NB4 (cell line): ENCODE measurements around the gene KLK10.
"Not testable (repeated sequence)": the region's sequence is repeated elsewhere in the genome, so short reads cannot be mapped to it uniquely, and the experiment has no call there.

Experiments used
- DNase-seq: peaks from one replicate; pipeline ENCODE4 v3.0.0; 2010; ENCODE audit warnings: low read depth
- H3K4me3 ChIP-seq: one replicate; pipeline ENCODE4 v1.5.1; 2011; ENCODE audit warnings: mild to moderate bottlenecking, low read depth, low read length, moderate library complexity
- MYC ChIP-seq: IDR thresholded peaks from 2 replicates; pipeline ENCODE4 v1.6.1; 2011; ENCODE audit warnings: low read depth, low read length
- POLR2A ChIP-seq: IDR thresholded peaks from 2 replicates; pipeline ENCODE4 v1.6.1; 2011; ENCODE audit warnings: mild to moderate bottlenecking; ENCODE audit not compliant: insufficient read length; ENCODE audit errors: extremely low read depth
- TF ChIP-seq, protein P1 (sequence below): IDR thresholded peaks from one replicate; pipeline ENCODE4 v1.5.1; 2012; ENCODE audit warnings: low read depth, low read length
- TF ChIP-seq, protein P2 (sequence below): IDR thresholded peaks from 2 replicates; pipeline ENCODE4 v1.6.1; 2011; ENCODE audit warnings: low read depth, low read length

KLK10 gene

DNA sequence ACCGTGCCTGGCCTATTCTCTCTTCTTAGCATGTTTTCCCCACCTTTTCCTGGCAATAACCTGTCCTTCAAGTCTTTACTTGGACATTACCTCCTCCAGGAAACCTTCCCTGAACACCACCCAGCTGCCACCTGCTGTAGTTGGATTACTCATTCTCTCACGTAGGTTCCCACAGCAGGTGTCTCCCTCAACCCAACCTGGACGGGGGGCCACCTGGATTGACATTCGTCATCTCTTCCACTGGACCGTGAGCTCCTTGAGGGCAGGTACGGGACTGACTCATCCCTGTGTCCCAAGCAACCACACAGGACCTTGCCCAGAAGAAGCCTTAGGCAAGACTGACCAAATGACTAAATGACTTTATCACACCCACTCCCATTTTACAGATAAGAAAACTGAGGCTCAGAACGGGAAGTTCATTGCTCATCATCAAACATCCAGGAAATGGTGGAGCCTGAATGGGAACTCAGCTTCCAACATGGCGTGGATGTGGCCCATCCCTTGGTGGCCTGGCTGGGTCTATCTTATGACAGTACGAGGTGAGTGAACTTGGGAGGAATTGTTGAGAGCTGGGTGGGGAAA lies 46.6 kb downstream of the KLK10 start:
- DNase-seq: no peak
- TF ChIP-seq, protein P1, sequence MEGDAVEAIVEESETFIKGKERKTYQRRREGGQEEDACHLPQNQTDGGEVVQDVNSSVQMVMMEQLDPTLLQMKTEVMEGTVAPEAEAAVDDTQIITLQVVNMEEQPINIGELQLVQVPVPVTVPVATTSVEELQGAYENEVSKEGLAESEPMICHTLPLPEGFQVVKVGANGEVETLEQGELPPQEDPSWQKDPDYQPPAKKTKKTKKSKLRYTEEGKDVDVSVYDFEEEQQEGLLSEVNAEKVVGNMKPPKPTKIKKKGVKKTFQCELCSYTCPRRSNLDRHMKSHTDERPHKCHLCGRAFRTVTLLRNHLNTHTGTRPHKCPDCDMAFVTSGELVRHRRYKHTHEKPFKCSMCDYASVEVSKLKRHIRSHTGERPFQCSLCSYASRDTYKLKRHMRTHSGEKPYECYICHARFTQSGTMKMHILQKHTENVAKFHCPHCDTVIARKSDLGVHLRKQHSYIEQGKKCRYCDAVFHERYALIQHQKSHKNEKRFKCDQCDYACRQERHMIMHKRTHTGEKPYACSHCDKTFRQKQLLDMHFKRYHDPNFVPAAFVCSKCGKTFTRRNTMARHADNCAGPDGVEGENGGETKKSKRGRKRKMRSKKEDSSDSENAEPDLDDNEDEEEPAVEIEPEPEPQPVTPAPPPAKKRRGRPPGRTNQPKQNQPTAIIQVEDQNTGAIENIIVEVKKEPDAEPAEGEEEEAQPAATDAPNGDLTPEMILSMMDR: no peak
- no peak for TF ChIP-seq POLR2A
- no peak for TF ChIP-seq MYC
- no peak overlapping the region for H3K4me3 ChIP-seq

DNA sequence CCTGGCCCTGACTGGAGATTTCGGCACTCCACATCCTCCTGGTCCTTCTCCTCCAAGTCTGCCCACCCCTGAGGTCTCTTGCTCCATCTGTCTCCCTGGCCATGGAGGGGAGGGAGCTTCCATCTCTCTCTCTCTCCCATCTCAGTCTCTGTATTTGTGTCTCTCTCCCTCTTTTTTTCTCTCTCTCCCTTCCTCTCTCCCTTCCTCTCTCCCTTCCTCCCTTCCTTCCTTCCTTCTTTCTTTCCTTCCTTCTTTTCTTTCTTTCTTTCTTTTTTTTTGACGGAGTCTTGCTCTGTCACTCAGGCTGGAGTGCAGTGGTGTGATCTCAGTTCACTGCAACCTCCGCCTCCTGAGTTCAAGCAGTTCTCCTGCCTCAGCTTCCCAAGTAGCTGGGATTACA lies 49.7 kb downstream of the KLK10 start:
- DNase-seq, H3K4me3 ChIP-seq: not testable (repeated sequence)

DNA sequence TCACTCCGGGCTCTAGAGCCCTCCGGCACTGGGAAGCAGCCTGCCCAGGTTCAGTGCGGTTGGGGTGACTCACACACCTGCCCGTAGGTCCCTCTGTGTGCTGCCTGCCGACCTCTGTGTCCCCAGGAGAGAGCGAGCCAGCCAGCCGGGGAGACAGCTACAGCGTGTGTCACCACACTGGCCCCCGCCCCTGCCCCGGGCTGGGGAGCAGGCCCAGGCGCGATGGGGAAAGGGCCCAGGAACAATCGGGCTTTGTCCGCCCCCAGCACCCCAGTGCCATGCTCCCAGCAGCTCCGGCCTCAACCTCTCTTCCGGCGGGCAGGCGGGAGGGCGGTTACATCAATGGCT lies 50.1 kb downstream of the KLK10 start, which contains the start of gene KLK6:
TSS of gene KLK6 (minus strand) at position 179 of the 348 bp plus-strand sequence. CDS start 1,487 bp downstream, outside the sequence.
- H3K4me3 ChIP-seq: no peak within 1 kb of the TSS
- no peak for DNase-seq

DNA sequence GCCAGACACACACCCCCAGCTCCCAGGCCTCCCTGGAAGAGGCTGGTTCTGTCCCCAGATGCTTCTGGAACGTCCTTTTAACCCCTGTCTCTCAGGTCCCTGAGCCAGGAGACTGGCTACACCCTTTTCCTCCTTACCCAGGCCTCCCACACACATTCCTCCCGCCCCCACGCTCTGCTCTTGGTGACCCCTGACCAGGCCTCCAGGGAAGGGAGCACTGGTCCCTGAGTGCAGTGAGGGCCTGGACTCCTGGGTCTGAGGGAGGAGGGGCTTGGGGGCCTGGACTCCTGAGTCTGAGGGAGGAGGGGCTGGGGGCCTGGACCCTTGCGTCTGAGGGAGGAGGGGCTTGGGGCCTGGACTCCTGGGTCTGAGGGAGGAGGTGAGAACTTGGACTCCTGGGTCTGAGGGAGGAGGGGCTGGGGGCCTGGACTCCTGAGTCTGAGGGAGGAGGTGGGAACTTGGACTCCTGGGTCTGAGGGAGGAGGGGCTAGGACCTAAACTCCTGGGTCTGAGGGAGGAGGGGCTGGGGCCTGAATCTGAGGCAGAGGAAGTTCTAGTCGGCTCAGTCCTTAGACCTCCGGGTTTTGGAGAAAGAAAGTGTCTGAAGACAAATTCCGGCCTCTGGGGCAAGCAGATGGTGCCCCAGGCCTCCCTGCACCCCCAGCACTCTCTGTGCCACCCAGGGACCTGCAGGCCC lies 50.6 kb downstream of the KLK10 start:
- TF ChIP-seq POLR2A (no peak), MYC (no peak)
- TF ChIP-seq, protein P1: no peak
- TF ChIP-seq, protein P2, sequence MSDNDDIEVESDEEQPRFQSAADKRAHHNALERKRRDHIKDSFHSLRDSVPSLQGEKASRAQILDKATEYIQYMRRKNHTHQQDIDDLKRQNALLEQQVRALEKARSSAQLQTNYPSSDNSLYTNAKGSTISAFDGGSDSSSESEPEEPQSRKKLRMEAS: no peak
- H3K4me3 ChIP-seq: no peak overlapping the region
- no peak for DNase-seq

More for the DNA sequence above, 50.1 kb downstream of the KLK10 start, which contains the start of gene KLK6:
- TF ChIP-seq, protein P1: no peak
- TF ChIP-seq MYC (no peak), POLR2A (no peak)
- TF ChIP-seq, protein P2: no peak

DNA sequence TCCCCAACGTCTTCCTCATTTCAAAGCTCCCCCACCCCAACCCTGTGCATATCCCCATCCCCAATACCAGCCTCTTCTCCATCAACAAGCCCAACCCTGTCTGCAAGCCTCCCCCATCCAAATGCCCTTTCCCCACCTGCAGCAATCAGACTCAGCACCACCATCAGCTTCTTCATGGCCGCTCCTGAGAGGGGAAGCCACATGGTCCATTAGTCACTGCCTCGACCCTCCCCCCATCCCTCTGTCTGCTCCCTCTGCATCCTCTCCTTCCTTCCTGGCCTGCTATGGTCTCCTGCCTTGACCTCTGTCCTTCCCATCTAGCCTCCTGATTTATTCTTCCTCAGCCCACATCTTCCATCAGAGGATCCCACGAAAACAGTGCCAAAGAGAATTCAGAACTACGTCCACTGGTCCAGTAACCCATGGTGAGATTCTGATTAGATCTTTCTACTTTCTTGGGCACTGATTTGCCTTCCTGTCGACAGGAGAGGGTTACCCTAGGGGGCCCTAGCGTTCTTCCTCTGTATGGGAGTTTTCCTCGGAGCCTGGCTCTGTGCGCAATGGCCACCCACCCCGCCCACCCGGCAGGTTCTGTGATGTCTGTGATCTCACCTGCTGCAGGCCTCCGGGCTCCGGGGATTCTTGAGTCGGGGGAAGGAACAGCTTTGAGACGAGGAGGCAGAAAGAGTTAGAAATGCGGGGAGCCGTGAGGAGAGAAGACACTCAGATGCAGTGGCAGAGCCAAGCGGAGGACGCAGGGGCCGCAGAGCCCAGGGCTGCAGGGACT lies 51.4 kb downstream of the KLK10 start:
- no peak for DNase-seq
- TF ChIP-seq, protein P2: no peak
- TF ChIP-seq POLR2A (no peak), MYC (no peak)
- TF ChIP-seq, protein P1: no peak
- H3K4me3 ChIP-seq: no peak overlapping the region

DNA sequence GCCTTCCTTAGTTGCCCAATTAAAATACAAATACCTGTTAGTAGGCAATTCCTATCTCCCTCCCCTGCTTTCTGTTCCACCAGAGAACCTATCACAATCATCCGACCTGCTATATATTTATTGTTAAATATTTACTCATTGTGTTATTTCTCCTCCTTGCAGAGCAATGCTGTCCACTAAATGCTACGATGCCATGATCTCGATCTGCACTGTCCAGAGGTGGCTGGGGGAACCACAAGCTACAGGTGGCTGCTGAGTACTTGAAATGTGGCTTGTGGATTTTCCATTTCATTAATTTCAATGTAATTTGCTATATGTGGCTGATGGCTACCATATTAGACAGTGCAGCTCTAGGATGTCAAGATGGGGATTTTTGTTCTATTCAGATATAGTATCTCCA lies 55.2 kb downstream of the KLK10 start:
- TF ChIP-seq MYC (no peak), POLR2A (no peak)
- TF ChIP-seq, protein P1: no peak
- TF ChIP-seq, protein P2: no peak
- no peak overlapping the region for H3K4me3 ChIP-seq
- no peak for DNase-seq
